HepG2 (cell line): ENCODE data around the gene GSS. TPM values are rescaled to one million over a fixed set of nuclear protein-coding genes. Genes with fewer than 3 reads are reported as not detected.

Experiments
- ATAC-seq: fragments of 200-7000 bp; cut with Tn5 transposase; 3 replicates; pipeline ENCODE4 v1.9.1; 2020; ENCODE audit warnings: mild to moderate bottlenecking, moderate library complexity
- BruUV-seq: library from RNA; stranded (reverse); fragments of 400-500 nt; replicated peaks from 2 replicates; lab custom pipeline; 2021; lab: Mats Ljungman, UMichigan
- CTCF ChIA-PET: fragments of 300-600 bp; formaldehyde crosslinking; extraction: SDS; loops from one replicate; lab custom pipeline; 2021; ENCODE audit warnings: low total read pairs, inconsistent platforms, low intra/inter-chr PET ratio; lab: Yijun Ruan, JAX
- POLR2A ChIA-PET: fragments of 350-600 bp; sonication (Branson Sonifier 250); formaldehyde crosslinking; loops from one replicate; lab custom pipeline; 2020; ENCODE audit warnings: antibody characterized with exemption, inconsistent platforms; lab: Yijun Ruan, JAX
- DNase-seq: peaks from one replicate; pipeline ENCODE4 v3.0.0-alpha.2; 2015; ENCODE audit warnings: low spot score
- FAIRE-seq: peaks from 3 replicates; lab custom pipeline; 2011; peaks lifted over from hg19 to GRCh38; lab: Jason Lieb, UNC
- H2AFZ ChIP-seq: one replicate; pipeline ENCODE4 v1.6.1; 2011; ENCODE audit warnings: low read length, inconsistent platforms
- H3K27ac ChIP-seq: fragments of 300-600 bp; 3 replicates; pipeline ENCODE4 v1.8.0; 2011; ENCODE audit warnings: mixed run types, mild to moderate bottlenecking, mixed read lengths, low read length, inconsistent platforms; ENCODE audit not compliant: insufficient read depth; ENCODE audit errors: extremely low read length
- H3K27me3 ChIP-seq, 2 experiments: fragments of 200-600 bp in 1 of 2; 2 replicates in 1 of 2; 3 replicates in 1 of 2; pipeline versions ENCODE4 v1.6.0 to v1.8.0; 2011; ENCODE audit warnings: low read length in 2 of 2, mild to moderate bottlenecking in 2 of 2, moderate library complexity in 2 of 2, inconsistent platforms in 1 of 2; ENCODE audit not compliant: insufficient read depth in 2 of 2, control insufficient read depth in 1 of 2
- H3K36me3 ChIP-seq, 2 experiments: fragments of 200-600 bp in 1 of 2; replicated peaks in 1 of 2; 2 replicates in 1 of 2; 3 replicates in 1 of 2; pipeline versions ENCODE4 v1.5.1 to v1.8.0; 2011; ENCODE audit warnings: low read length in 2 of 2, inconsistent platforms in 1 of 2; ENCODE audit not compliant: insufficient read depth in 2 of 2, control insufficient read depth in 1 of 2
- H3K4me1 ChIP-seq: 2 replicates; pipeline ENCODE4 v1.5.1; 2012; ENCODE audit warnings: low read length, inconsistent platforms; ENCODE audit not compliant: insufficient read depth
- H3K4me2 ChIP-seq: 2 replicates; pipeline ENCODE4 v1.6.0; 2011; ENCODE audit warnings: low read depth, low read length, inconsistent platforms
- H3K4me3 ChIP-seq, 3 experiments: fragments of 200-600 bp in 1 of 3; sonication (generic), shearing (Covaris generic) in 1 of 3; replicated peaks in 1 of 3; 2 replicates each; pipeline ENCODE4 v1.5.1; 2011 to 2016; ENCODE audit warnings: low read length in 3 of 3, inconsistent platforms in 2 of 3, low read depth in 2 of 3, mild to moderate bottlenecking in 2 of 3, control low read depth in 1 of 3, mixed read lengths in 1 of 3; ENCODE audit not compliant: insufficient read depth in 1 of 3
- H3K79me2 ChIP-seq: one replicate; pipeline ENCODE4 v1.6.1; 2011; ENCODE audit warnings: low read length, inconsistent platforms; ENCODE audit not compliant: insufficient read depth
- H3K9ac ChIP-seq: 2 replicates; pipeline ENCODE4 v1.6.0; 2011; ENCODE audit warnings: mild to moderate bottlenecking, low read depth, low read length, inconsistent platforms; ENCODE audit not compliant: insufficient read depth
- H3K9me3 ChIP-seq: 2 replicates; pipeline ENCODE4 v1.5.1; 2012; ENCODE audit warnings: mild to moderate bottlenecking, low read length
- H4K20me1 ChIP-seq: 2 replicates; pipeline ENCODE4 v1.6.0; 2011; ENCODE audit warnings: inconsistent platforms, mild to moderate bottlenecking, low read length, moderate library complexity; ENCODE audit not compliant: insufficient read depth
- DNMT3B ChIP-seq: conservative IDR thresholded peaks from 2 replicates; pipeline ENCODE4 v1.6.1; 2016; ENCODE audit warnings: missing biosample characterization, control low read depth
- MED1 ChIP-seq: sonication (generic); formaldehyde crosslinking; IDR thresholded peaks from 2 replicates; pipeline ENCODE4 v1.4.0; 2020; ENCODE audit warnings: missing genetic modification reagents
- ZFP62 ChIP-seq: sonication (generic); formaldehyde crosslinking; IDR thresholded peaks from 2 replicates; pipeline ENCODE4 v1.4.0; 2020; ENCODE audit warnings: missing genetic modification reagents
- ZNF276 ChIP-seq: sonication (generic); formaldehyde crosslinking; IDR thresholded peaks from 2 replicates; pipeline ENCODE4 v1.4.0; 2020; ENCODE audit warnings: mild to moderate bottlenecking, low read depth, missing genetic modification reagents
- WGBS: methylation state at CpG from one replicate; pipeline ENCODE4 v1.1.6; 2017; ENCODE audit warnings: low lambda C conversion rate; 5-methylcytosine and 5-hydroxymethylcytosine counted together
- in situ Hi-C: cut with HindIII; loops from 2 replicates; pipeline ENCODE4 v1.10.0; 2017; ENCODE audit warnings: low pct_unique_long_range_greater_than_20kb; ENCODE audit not compliant: extremely low pct_ligation_motif_present
- intact Hi-C: fragments of 100-400 bp; cut with micrococcal nuclease; formaldehyde crosslinking; loops from one replicate; pipeline ENCODE4 v1.10.0; 2022; ENCODE audit not compliant: unreplicated experiment
- polyA plus RNA-seq, 8 experiments: library from polyadenylated mRNA; depleted of rRNA in 3 of 8; stranded (reverse) in 7 of 8; unstranded in 1 of 8; fragments of >200 nt; fragmentation: Illumina TruSeq in 4 of 8; extraction: Trizol in 4 of 8; gene quantifications; 2 replicates each; pipeline versions ENCODE4 v1.2.1 to v1.2.3, GENCODE V29; 2011 to 2016; ENCODE audit warnings: low read depth in 4 of 8, missing spikeins in 1 of 8, mixed read lengths in 1 of 8; ENCODE audit not compliant: insufficient read depth in 1 of 8
- total RNA-seq, 5 experiments: library from RNA; depleted of rRNA; stranded (reverse); fragments of >200 nt; fragmentation: Illumina TruSeq; extraction: Trizol; gene quantifications; 2 replicates each; pipeline ENCODE4 v1.2.3, GENCODE V29; 2016; ENCODE audit warnings: low read depth in 1 of 5
- TF ChIP-seq, protein P1 (sequence below): sonication (generic); formaldehyde crosslinking; IDR thresholded peaks from 2 replicates; pipeline ENCODE4 v1.5.0; 2020; ENCODE audit warnings: missing genetic modification reagents, mild to moderate bottlenecking, borderline replicate concordance

GSS gene
- total and polyA plus RNA-seq, 2 of the 13 experiments (the other 11 are each of a cell fraction or from before 2014, with no cell fraction given) = 80.1 to 102 TPM

DNA sequence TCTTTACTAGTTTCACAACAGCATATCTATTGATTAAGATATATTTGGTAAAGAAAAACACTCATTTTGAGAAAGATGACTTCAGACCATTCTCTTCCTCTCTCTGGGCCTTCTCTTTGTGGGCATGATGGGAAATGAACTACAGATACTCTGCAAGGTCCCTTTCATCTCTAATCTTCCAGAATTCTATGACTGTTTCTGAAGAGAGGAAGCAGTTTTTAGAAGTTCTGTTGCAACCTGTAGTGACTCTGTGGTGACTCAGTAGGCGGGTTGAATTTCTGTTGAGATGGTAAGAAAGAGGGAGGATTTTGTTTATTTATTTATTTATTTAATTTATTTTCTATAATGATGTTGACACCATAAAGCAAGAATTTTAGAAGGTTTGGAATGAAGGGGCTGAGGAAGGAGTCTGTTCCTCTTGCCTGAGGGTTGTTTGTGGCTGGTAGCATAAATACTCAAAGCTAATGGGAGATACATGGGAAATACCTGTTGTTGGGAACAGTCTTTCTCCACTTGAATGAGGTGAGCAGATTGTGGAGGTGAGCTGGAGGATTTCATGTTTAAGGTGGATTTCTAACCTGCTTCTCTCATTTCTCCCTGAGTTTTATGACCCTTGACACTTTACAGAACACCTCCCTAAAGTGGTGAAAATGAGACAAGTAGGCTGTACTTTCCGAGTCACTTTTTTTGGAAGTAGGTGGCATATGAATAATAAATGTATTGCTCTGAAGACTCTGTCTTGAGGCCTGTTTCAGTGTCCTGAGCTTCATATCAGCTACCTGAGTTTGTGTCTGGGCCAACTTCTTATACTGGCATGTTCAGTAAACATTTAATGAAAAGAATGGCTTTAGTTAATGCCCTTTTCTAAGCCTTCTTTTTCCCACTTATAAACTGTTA is 64.2 kb downstream of the GSS start:
- 94% methylated on average over 2 of the region's 2 CpGs for whole genome bisulfite sequencing
- FAIRE-seq = no peak
- H3K4me2 ChIP-seq = no peak overlapping the region

More for the DNA sequence above, 64.2 kb downstream of the GSS start:
- no TSS peak for BruUV-seq
- peaks cover 1 to 13% of the 10 kb centered on the region in 2 experiments; a peak in 2 of 5 replicates for H3K36me3 ChIP-seq
- H3K27me3 ChIP-seq = no peaks in the 10 kb centered on the region
- no peak overlapping the region for H2AFZ ChIP-seq
- H4K20me1 ChIP-seq = peaks cover 4% of the 10 kb centered on the region; the same call in 1 of the 2 replicates
- TF ChIP-seq MED1 (CRISPR knock-in tag) (no peak), ZNF276 (CRISPR knock-in tag) (no peak), ZFP62 (no peak), DNMT3B (no peak)
- TF ChIP-seq, protein P1, sequence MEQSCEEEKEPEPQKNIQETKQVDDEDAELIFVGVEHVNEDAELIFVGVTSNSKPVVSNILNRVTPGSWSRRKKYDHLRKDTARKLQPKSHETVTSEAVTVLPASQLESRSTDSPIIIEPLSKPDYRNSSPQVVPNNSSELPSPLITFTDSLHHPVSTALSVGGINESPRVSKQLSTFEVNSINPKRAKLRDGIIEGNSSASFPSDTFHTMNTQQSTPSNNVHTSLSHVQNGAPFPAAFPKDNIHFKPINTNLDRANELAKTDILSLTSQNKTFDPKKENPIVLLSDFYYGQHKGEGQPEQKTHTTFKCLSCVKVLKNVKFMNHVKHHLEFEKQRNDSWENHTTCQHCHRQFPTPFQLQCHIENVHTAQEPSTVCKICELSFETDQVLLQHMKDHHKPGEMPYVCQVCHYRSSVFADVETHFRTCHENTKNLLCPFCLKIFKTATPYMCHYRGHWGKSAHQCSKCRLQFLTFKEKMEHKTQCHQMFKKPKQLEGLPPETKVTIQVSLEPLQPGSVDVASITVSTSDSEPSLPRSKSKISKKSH (CRISPR knock-in tag) = no peak
- peaks cover 15% of the 10 kb centered on the region for H3K79me2 ChIP-seq
- no peak for ATAC-seq
- no peak for DNase-seq
- in situ Hi-C loops (no loop called here), intact Hi-C loops (no loop called here)
- no peak overlapping the region for H3K4me3 ChIP-seq
- peaks cover 4% of the 10 kb centered on the region; the same call in 1 of the 2 replicates for H3K4me1 ChIP-seq
- ChIA-PET POLR2A (no interaction called here), CTCF (no interaction called here)
- H3K9me3 ChIP-seq = no peaks in the 10 kb centered on the region
- H3K9ac ChIP-seq = no peak overlapping the region
- H3K27ac ChIP-seq = no peak overlapping the region
